GM19467 (cell line): ENCODE data around the gene PDLIM1.
A peak's percentile ranks its signal among the peaks of the same experiment; 100 is the strongest.

Source experiments
- ATAC-seq: cut with Tn5 transposase; IDR thresholded peaks from one replicate; pipeline ENCODE4 v1.9.1; 2021; ENCODE audit warnings: mild to moderate bottlenecking, moderate library complexity; ENCODE audit not compliant: unreplicated experiment

The PDLIM1 gene

GRCh38 chr10:95315509-95315908 lies 24.7 kb upstream of the PDLIM1 start:
- ATAC-seq: no peak

DNA sequence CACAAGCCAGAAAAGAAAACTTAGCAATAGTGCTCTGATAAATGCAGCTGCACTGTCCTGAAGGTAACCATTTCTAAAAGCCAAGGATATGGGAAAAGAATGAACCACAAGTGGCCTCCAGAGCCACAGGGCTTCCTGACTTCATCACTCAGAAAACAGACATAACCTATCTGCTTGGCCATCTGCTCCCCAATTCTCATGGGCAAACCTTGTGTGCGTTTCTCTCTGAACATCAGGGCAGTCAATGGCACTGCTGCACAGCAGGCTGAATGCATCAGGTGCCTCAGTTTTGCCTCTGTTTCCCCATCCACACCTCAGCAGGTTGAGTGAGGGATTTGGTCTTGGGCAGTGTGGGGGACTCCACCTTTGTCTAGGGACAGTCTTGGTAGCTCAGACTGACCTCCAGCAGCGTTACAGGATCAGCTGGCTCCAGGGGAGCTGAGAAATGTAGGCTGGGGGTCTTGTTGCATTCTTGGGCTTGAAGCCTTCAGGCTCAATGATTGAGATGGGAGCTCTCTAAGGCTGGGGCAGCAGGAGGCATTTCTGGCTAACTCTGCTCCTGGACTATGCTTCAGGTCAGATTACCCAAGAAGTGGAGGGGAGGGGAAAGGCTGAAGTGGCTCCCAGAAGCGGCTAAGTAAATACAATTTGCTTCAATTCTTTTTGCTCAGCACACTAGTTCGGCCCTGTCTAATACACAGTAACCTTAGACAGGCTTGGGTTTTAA lies 23.6 kb upstream of the PDLIM1 start:
- ATAC-seq: no peak

DNA sequence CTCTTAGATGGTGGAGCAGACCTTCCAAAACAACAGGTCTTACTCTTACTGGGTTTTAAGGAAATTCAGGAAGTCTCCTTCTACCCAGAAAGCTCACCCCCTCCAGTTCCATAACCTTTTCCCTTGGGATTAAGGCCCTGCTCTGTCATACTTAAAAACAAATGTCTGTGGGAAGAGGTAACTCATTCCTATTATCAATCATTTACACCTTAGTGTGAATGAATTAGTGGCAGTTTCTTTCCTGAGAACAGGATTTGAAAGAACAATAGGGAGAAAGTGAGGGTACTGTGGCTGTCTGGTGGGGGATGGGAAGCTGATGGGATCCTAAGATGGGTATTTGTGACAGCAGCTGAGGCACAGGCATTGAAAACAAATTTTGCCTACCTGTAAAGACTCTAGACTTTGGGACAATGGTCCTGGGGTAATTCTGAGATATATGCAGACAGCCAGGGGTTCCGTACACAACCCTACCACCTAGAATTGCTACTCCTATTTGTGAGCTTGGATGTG lies 22.2 kb upstream of the PDLIM1 start:
- no peak for ATAC-seq

DNA sequence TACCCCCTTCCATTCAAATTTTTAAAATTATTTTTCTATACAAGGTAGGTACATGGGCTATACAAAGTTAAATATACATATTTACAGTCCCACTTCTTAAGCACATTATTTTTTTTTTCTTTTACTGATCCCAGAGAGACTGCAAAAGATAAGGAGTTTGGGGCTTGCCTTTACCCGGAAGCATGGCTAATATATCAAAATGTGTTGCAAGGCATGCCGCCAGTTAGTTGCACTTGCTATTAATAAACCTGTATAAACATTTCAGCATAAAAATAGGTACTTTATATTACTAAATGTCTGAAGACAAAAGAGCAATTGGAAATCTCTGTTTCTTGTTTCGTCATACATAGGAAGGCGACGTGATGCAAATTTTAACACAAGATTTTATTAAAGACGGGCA lies 21.5 kb upstream of the PDLIM1 start:
- no peak for ATAC-seq

DNA sequence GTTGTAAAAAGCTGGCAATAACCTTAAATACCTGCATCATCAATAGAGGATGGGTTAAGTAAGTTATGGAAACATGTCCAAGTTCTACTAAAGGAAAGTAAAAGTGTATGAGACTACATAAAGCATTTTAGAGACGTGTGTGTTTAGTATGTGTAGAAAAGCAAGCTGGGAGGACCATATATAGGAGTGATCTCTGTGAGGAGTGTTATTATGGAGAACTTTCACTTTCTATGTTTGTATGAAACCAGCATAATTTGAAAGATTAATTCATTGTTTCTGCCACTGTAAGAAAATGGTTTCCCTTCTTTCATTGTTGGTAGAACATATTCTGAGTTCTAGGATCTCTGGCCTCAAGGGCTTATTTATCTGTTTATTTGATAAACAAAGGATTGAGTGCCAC lies 19.2 kb upstream of the PDLIM1 start:
- peak; percentile 59 for ATAC-seq

DNA sequence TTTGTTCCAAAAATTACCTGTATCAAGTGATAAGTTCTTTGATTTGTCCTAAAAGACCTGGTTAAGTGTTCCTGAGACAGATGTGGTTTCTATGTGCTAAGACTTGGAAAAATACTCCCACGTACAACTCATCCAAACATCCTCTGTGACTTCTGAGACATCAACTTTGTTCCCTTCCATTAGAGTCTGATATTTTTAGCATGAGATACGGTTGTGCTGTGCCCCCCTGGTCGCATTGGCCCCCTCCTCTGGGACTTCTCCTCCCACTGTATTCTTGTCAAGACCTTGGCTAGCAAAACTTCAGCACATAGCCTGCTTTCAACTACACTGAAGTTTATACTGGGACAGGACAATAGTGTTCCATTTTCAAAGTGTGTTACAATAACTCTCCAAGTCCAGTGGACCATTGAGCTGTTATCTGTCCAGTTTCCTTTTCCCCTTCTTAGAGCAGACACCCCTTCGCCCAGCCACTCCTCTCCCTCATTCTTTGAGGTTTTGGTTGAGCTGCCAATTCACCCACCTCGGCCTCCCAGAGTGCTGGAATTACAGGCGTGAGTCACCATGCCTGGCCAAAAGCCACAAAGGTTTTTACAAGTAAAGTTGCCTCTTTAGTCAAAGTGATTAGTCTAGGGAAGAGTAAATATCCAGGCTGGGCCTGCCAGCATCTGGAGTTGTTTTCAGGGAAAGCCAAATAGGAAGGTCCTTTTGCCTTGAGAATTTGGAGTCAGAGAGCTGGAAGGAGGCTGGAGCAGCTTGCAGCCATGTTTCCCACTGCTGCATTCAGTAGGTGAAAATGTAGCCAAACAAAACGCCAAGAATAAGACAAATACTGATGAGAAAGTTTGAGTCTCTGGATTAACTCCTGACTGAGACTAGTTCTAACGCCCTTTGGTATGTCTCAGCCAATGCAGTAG lies 17.8 kb upstream of the PDLIM1 start:
- no peak for ATAC-seq

- no peak for ATAC-seq
These were observed 16.0 kb upstream of the PDLIM1 start for GRCh38 chr10:95306851-95307250.

DNA sequence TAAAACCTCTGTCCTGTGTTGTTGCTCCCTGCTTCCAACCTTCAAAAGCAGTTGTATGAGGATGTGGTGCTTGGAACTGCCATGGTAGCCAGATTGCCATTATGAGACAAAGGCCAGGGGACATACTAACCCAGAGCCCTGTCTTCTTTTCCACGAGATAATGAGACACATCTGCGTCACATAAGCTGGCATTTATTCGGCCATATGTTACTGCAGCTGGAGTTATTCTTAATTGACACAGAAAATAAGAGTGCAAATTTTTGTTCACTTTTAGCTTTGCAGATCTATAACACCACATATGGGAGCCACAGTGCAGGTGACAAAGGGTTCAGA lies 15.5 kb upstream of the PDLIM1 start:
- no peak for ATAC-seq

DNA sequence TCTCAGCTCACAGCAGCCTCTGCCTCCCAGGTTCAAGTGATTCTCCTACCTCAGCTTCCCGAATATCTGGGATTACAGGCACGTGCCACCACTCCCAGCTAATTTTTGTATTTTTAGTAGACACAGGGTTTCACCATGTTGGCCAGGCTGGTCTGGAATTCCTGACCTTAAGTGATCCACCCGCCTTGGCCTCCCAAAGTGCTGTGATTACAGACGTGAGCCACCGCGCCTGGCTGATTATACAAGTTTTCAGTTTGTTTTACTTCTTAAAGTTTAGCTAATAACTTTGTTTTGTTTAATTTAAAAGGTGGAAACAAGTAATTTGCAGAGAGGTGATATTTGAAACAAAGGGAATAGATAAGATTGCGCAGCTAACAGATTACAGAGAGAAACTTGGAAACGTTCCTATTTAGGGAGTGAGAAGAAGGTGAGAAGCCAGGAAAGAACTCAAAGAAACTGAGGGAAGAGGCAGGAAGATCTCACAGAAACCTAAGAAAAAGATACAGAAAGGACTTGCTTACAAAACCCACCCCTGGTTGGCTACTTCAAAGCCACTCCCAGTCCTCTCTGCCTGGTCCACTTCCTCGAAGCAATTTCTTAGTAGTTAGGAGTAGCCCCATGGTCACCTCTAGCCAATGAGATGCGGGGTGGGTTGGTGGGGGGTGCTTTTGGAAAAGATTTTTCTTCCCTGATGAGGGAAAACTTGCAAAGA lies 15.0 kb upstream of the PDLIM1 start:
- ATAC-seq: no peak

GRCh38 chr10:95304976-95305375 lies 14.2 kb upstream of the PDLIM1 start:
- no peak for ATAC-seq

DNA sequence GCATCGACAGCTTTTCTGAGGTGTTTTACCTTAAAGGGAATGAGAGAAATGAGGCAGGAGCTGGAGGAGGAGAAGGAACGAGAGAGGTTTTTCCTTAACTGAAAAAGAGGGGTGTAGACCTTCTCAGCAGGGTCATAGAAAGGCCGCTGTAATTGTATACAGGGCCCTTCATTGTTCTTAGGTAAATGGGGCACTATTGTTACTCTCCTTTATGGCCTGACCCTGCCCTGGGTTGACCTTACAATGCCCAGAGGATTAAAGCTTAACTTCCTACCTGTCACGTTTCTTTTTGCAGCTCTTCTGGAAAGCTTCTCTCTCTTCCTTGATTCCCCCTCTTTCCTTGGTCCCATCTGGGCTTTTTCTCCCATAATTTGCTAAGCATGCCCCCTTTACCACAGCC lies 13.7 kb upstream of the PDLIM1 start:
- no peak for ATAC-seq

DNA sequence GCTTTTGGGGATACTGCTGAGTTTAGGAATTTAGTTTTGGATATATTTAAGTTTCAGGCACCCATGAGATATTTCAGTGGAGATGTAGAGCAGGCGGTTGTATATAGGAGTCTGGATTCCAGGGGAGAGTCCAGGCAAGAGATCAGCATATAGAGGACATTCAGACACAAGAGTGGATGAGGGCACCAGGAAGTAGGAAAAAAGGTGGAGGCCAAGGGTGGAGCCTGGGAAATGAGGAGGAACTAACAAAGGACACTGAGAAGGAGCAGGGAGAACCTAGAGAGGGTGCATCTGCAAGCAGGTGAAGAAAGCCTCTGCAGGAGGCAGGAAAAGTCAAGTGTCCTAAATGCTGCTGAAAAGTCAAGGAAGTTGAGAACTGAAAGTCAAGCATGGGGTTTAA lies 13.1 kb upstream of the PDLIM1 start:
- ATAC-seq: no peak

GRCh38 chr10:95303535-95303934 lies 12.7 kb upstream of the PDLIM1 start:
- ATAC-seq: no peak

- no peak for ATAC-seq
These were observed 9.3 kb upstream of the PDLIM1 start for GRCh38 chr10:95300022-95300539.

- peak; percentile 38 for ATAC-seq
These were observed 6.6 kb upstream of the PDLIM1 start for GRCh38 chr10:95297402-95297801.

DNA sequence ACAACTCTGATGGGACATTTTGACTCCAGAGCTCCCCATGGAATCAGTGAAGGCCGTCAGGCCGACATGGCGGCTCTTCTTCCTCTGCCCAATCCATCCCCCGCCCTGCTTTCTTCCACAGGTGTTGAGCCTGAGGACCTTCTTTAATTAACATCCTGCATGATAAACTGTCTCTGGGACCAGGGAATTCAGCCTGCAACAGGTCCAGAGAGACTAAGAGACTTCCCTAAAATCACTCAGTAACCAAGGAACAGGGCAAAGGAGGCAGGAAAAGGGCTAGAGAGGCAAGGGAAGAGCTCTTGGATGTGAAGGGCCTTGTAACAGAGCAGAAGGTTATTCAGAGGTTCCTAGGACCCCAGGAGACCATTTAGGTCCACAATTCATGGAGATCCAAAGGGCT lies 6.0 kb upstream of the PDLIM1 start:
- ATAC-seq: no peak

GRCh38 chr10:95295031-95295755 lies 4.4 kb upstream of the PDLIM1 start:
- peak; percentile 80 for ATAC-seq

- ATAC-seq: no peak
These were observed 2.8 kb upstream of the PDLIM1 start for GRCh38 chr10:95293631-95294030.

GRCh38 chr10:95291365-95292039 lies 699 bp upstream of the PDLIM1 start:
- no peak for ATAC-seq

DNA sequence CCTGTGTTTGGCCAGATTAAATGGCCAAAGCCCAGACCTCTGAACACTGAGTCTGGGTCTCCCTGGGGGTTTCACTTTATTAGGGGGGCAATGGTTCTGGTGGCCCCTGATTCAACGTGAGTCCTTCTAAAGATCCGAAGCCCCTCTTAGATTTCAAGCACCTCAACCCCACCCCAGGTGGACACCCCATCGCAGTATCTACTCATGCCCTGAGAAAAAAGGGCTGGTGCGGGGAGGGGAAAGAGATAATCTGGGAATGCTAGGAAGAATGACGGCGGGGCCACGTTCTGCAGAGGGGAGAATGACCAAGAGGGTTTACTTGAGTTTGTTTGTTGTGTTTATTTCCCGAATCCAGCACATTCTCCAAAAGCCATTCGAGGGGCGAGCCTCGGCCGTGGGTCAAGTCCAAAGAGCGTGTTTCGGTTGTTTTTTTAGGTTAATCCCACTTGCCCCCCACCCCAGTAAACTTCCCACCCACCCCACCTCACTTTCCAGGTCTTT lies 832 bp downstream of the PDLIM1 start:
- no peak for ATAC-seq
